GM19351 (cell line): ENCODE measurements around the gene ANGEL2.
A peak's percentile ranks its signal among the peaks of the same experiment; 100 is the strongest.

Experiments used
- ATAC-seq: cut with Tn5 transposase; IDR thresholded peaks from one replicate; pipeline ENCODE4 v1.9.1; 2021; ENCODE audit warnings: mild to moderate bottlenecking, moderate library complexity; ENCODE audit not compliant: unreplicated experiment

Gene ANGEL2

DNA sequence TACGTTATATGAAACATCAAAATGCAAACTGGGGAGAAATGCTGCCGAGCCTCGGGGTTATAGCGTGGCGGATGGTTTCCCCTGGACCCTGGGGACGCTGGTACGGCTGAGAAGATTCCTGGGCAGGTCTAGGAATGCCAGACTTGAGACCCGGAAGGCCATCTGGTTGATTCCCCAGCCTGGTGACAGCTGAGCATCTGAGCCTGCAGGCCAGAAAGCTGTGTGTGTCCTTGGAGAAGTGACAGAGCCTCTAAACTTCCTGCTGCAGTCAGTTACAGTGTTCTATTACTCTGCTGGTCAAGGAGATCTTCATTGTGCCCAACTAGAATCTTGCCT lies 63.1 kb downstream of the ANGEL2 start:
- no peak for ATAC-seq

DNA sequence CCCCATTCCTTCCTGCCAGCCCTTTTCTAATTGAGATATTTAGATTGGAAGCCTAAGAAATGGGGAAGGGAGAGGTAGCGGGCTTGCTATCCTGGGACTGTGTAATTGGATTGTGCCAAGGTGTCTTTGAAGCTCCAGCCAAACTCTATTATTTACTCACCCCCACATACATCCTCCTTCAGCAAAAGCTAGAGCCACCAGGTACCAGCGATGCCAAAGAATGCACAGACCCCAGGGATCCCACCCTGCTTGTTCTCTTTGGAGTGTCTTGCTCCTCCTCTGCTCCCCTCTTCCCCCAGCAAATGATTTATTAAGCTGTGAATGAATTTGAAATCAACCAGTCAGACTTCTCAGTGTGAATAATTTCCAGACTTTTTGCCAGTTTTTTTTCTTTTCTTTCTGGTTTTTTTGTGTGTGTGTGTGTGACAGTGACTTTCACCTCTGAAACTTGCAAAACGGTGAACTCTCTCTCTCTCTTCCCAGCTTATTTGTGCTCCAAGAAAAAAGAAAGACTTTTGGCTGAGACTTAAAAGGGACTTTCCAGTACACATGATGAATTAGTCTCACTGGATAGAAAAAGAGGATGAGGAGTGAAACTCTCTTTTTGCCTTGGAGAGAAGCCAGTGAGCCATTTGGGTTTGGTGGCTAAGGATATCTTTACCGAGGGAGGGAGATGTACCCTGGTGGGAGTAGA lies 63.6 kb downstream of the ANGEL2 start:
- no peak for ATAC-seq

GRCh38 chr1:212951126-212951946 lies 64.3 kb downstream of the ANGEL2 start:
- ATAC-seq: peak; percentile 8

DNA sequence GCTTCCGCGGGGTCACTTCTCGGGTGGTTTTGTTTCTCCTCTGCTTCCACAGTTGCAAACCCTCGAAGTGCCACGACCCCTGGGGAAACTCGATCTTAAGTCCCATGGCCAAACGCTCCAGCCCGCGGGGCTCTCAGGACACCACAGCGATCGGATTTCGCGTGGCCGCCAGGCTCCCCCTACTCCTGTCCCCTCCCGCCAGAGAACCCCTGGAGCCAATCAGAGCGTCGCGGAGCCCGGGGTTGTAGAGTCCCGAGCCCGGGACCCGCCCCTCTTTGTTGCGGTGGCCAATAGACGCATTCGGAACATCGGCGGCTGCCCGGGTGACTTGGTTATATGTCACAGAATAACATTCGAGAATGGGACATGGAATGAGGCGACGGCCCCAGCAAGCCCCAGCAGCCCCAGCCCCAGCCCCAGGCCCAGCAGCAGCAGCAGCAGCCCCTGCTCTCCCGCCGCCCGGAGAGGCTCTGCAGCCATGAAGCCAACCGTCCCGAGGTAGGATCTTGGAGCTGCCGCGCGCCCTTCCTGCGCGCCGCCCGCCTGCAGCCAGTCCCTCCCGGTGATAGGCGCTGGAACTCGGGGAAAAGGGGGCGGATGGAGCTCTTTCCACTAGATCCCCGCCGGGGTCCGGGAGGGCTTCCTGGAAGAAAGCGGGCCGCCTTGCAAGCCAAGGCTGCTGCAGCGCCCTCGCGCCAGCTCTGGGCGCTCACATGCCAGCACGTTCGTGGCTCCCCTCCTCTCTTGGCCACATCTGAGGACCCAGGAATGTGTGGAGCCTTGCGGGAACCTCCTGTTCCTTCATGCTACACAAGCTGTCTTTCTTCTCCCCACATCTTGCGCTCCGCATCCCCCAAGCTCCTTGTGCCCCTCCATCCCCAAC lies 65.2 kb downstream of the ANGEL2 start, which contains the start of gene VASH2:
TSS of gene VASH2 (plus strand) at position 299 of the 883 bp plus-strand sequence. CDS start 1,002 bp downstream, outside the sequence.
- peak; percentile 92 for ATAC-seq

- no peak for ATAC-seq
Observed at GRCh38 chr1:212949771-212950170, 65.9 kb downstream of the ANGEL2 start.

GRCh38 chr1:212946872-212947271 lies 68.8 kb downstream of the ANGEL2 start:
- no peak for ATAC-seq

DNA sequence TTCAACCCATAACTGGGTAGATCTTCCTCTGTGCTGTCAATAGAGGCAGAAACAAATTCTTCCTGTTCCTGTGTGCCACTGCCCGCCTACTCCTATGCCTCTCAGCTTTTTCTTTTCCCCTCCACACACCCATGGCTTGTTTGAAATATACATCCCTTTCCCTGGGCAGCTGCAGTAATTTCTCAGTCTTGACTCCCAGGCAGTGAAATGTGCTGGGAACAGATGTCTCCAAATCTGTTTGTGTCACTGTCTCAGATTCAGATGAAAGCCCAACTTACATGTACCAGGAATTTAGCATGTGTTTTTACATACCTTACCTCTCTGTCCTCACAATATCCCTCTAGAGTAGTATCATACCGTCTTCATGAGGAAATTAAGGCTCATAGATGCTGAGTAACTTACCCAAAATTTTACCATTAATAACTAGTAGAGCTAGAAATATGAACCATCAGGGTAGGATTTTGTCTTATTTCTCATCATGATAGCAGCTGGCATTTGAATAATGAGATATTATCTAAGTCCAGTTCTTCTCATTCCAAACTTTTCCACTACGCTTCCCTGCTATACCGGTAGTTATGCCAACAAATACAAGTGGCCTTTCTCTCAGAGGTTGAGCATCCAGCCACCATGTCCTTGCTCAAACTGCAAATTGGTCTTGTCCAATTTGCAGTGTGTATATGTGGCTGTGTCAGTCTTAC lies 70.1 kb downstream of the ANGEL2 start:
- ATAC-seq: no peak

DNA sequence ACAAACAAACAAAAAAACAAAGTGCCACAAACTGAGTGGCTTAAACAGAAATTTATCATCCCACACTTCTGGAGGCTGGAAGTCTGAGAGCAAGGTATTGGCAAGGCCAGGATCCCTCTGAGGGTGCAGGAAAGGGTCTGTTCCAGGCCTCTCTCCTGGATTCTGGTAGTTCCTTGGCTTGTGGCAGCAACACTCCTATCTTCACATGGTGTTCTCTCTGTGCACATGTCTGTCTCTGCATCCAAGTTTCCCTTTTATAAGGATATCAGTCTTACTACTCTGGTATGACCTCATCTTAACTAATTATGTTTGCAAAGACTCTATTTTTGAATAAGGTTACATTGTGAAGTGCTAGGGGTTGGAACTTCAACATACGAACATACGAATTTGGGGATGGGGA lies 70.6 kb downstream of the ANGEL2 start:
- no peak for ATAC-seq

- ATAC-seq: peak; percentile 54
Observed at GRCh38 chr1:212944229-212944901, 71.3 kb downstream of the ANGEL2 start.

DNA sequence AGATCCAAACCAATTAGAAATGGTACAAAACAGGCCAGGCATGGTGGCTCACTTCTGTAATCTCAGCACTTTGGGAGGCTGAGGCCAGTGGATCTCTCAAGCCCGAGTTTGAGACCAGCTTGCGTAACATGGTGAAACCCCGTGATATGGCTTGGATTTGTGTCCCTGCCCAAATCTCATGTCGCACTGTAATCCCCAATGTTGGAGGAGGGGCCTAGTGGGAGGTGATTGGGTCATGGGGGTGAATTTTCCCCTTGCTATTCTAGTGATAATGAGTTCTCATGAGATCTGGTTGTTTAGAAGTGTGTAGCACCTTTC lies 72.3 kb downstream of the ANGEL2 start:
- no peak for ATAC-seq

- ATAC-seq: no peak
Observed at GRCh38 chr1:212942679-212943392, 72.8 kb downstream of the ANGEL2 start.
